GM12878 (cell line): ENCODE results near the gene CACNA1S.

ENCODE experiments used
- EZH2 ChIP-seq: IDR thresholded peaks from 2 replicates; pipeline ENCODE4 v1.6.1; 2012; ENCODE audit warnings: low read depth, mild to moderate bottlenecking, control low read depth, inconsistent platforms, low read length, borderline replicate concordance; ENCODE audit not compliant: control insufficient read depth
- KDM1A ChIP-seq: fragments of 200-600 bp; sonication (generic); IDR thresholded peaks from 2 replicates; pipeline ENCODE4 v1.6.1; 2016; ENCODE audit warnings: borderline replicate concordance
- TCF12 ChIP-seq: IDR thresholded peaks from 2 replicates; pipeline ENCODE4 v1.6.1; 2011; ENCODE audit warnings: low read depth, mild to moderate bottlenecking, low read length
- USF1 ChIP-seq: IDR thresholded peaks from 2 replicates; pipeline ENCODE4 v1.6.1; 2011; ENCODE audit warnings: borderline replicate concordance, low read depth, mild to moderate bottlenecking, moderate library complexity, mixed read lengths, low read length; ENCODE audit not compliant: insufficient read depth; ENCODE audit errors: extremely low read length
- TF ChIP-seq, protein P1 (sequence below), 3 experiments: IDR thresholded peaks in 2 of 3; conservative IDR thresholded peaks in 1 of 3; 2 replicates each; pipeline ENCODE4 v1.5.1; 2011; ENCODE audit warnings: low read depth in 3 of 3, low read length in 3 of 3, mild to moderate bottlenecking in 3 of 3, control low read depth in 2 of 3, moderate library complexity in 2 of 3, inconsistent platforms in 1 of 3, mixed read lengths in 1 of 3; ENCODE audit not compliant: control insufficient read depth in 2 of 3, insufficient read depth in 1 of 3; ENCODE audit errors: extremely low read depth in 1 of 3

DNA sequence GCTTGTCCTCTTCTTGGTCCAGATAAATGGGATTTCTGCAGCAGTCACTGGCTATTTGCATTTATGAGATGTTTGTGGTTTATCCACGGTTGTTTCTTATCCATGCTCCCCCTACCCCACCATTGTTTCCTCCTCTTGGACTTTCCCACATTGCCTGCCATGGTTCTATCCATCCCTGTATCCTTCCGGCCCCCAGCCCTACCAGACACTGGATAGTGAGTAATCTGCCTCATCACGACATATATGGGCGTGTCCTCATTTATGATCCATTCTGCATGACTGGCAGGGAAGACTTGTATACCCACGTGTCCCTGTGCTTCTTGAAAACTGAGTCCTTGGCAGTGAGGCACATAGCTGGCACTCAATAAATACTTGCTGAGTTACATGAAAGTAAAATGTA lies 40.1 kb downstream of the CACNA1S start:
- no peak for TF ChIP-seq USF1
- TF ChIP-seq TCF12 = no peak
- TF ChIP-seq, protein P1, sequence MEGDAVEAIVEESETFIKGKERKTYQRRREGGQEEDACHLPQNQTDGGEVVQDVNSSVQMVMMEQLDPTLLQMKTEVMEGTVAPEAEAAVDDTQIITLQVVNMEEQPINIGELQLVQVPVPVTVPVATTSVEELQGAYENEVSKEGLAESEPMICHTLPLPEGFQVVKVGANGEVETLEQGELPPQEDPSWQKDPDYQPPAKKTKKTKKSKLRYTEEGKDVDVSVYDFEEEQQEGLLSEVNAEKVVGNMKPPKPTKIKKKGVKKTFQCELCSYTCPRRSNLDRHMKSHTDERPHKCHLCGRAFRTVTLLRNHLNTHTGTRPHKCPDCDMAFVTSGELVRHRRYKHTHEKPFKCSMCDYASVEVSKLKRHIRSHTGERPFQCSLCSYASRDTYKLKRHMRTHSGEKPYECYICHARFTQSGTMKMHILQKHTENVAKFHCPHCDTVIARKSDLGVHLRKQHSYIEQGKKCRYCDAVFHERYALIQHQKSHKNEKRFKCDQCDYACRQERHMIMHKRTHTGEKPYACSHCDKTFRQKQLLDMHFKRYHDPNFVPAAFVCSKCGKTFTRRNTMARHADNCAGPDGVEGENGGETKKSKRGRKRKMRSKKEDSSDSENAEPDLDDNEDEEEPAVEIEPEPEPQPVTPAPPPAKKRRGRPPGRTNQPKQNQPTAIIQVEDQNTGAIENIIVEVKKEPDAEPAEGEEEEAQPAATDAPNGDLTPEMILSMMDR (IDR thresholded peaks at IDR 0.05 in 2 of 3, conservative IDR thresholded peaks at IDR 0.05 in 1 of 3; ENCODE audit: control insufficient read depth in 2 of 3, extremely low read depth in 1 of 3, insufficient read depth in 1 of 3, low read depth in 3 of 3, low read length in 3 of 3) = no peak
- TF ChIP-seq EZH2 = no peak
- no peak for TF ChIP-seq KDM1A
